ENCODE measurements around the gene NBAS.

- no peak for TF ChIP-seq CTCF (IDR thresholded peaks at IDR 0.05; ENCODE audit: low read depth, low read length)
- no peak for TF ChIP-seq MYC (IDR thresholded peaks at IDR 0.05; ENCODE audit: low read depth, low read length)
- no peak for TF ChIP-seq POLR2A (IDR thresholded peaks at IDR 0.05; ENCODE audit: extremely low read depth, insufficient read length)
- no peak for TF ChIP-seq MAX (IDR thresholded peaks at IDR 0.05; ENCODE audit: low read depth, low read length)
Measured at GRCh38 chr2:15279201-15279876, 281.8 kb downstream of the NBAS start.
